OCI-LY7 (cell line): ENCODE results near the gene CAMK2B. TPM values are rescaled to one million over a fixed set of nuclear protein-coding genes. Genes with fewer than 3 reads are reported as not detected.
"Not testable (repeated sequence)": the region's sequence is repeated elsewhere in the genome, so short reads cannot be mapped to it uniquely, and the experiment has no call there.

Experiments
- BruUV-seq: library from RNA; stranded (reverse); fragments of 400-500 nt; replicated peaks from 2 replicates; lab custom pipeline; 2021; lab: Mats Ljungman, UMichigan
- CTCF ChIA-PET: fragments of 300-600 bp; sonication (Branson Sonifier 250); formaldehyde crosslinking; loops from one replicate; lab custom pipeline; 2022; ENCODE audit warnings: antibody characterized with exemption; ENCODE audit not compliant: unreplicated experiment; lab: Charles Lee
- POLR2A ChIA-PET: fragments of 300-600 bp; sonication (Branson Sonifier 250); formaldehyde crosslinking; loops from one replicate; lab custom pipeline; 2022; ENCODE audit warnings: antibody characterized with exemption; lab: Charles Lee
- DNase-seq: peaks from one replicate; pipeline ENCODE4 v3.0.0-alpha.2; 2015; ENCODE audit warnings: low spot score
- H2AFZ ChIP-seq: fragments of 200-600 bp; sonication (generic), shearing (Covaris generic); 2 replicates; pipeline ENCODE4 v1.6.1; 2014; ENCODE audit warnings: mild to moderate bottlenecking, antibody characterized with exemption, low read length, moderate library complexity
- H3K27ac ChIP-seq: fragments of 200-600 bp; sonication (generic); 2 replicates; pipeline ENCODE4 v1.5.1; 2014; ENCODE audit warnings: mixed run types, low read depth, mild to moderate bottlenecking, moderate library complexity, low read length, inconsistent platforms; ENCODE audit not compliant: poor library complexity, severe bottlenecking
- H3K36me3 ChIP-seq: fragments of 200-600 bp; sonication (generic); 2 replicates; pipeline ENCODE4 v1.6.1; 2014; ENCODE audit warnings: mild to moderate bottlenecking, antibody characterized with exemption, low read length, moderate library complexity, mixed read lengths; ENCODE audit not compliant: insufficient read depth
- H3K4me1 ChIP-seq: fragments of 200-600 bp; sonication (generic); 2 replicates; pipeline ENCODE4 v1.5.1; 2014; ENCODE audit warnings: mild to moderate bottlenecking, low read length; ENCODE audit not compliant: insufficient read depth, poor library complexity, severe bottlenecking
- H3K4me2 ChIP-seq: fragments of 200-600 bp; sonication (generic); 2 replicates; pipeline ENCODE4 v1.6.1; 2014; ENCODE audit warnings: mild to moderate bottlenecking, low read length
- H3K4me3 ChIP-seq: fragments of 200-600 bp; sonication (generic); 2 replicates; pipeline ENCODE4 v1.5.1; 2014; ENCODE audit warnings: mild to moderate bottlenecking, low read depth, low read length; ENCODE audit not compliant: poor library complexity, severe bottlenecking
- H3K79me2 ChIP-seq: fragments of 200-600 bp; sonication (generic); 2 replicates; pipeline ENCODE4 v1.6.1; 2016; ENCODE audit warnings: low read depth, mild to moderate bottlenecking, low read length, moderate library complexity, mixed read lengths; ENCODE audit not compliant: insufficient read depth
- H3K9me2 ChIP-seq: fragments of 200-600 bp; sonication (generic); 2 replicates; pipeline ENCODE4 v1.6.1; 2016; ENCODE audit warnings: mild to moderate bottlenecking, low read length, mixed read lengths; ENCODE audit not compliant: insufficient read depth
- H3K9me3 ChIP-seq: fragments of 200-600 bp; sonication (generic); 2 replicates; pipeline ENCODE4 v1.6.1; 2014; ENCODE audit warnings: mild to moderate bottlenecking, mixed run types, low read length, mixed read lengths
- H4K20me1 ChIP-seq: fragments of 200-600 bp; sonication (generic); 2 replicates; pipeline ENCODE4 v1.6.1; 2014; ENCODE audit warnings: mild to moderate bottlenecking, antibody characterized with exemption, low read length, moderate library complexity, mixed read lengths; ENCODE audit not compliant: insufficient read depth
- CTCF ChIP-seq: fragments of 200-600 bp; sonication (generic); conservative IDR thresholded peaks from 2 replicates; pipeline ENCODE4 v1.5.1; 2014; ENCODE audit warnings: mild to moderate bottlenecking, antibody characterized with exemption, low read length, moderate library complexity, mixed read lengths
- EZH2phosphoT487 ChIP-seq: fragments of 200-600 bp; sonication (generic); IDR thresholded peaks from 2 replicates; pipeline ENCODE4 v1.6.1; 2018; ENCODE audit warnings: low read depth, borderline replicate concordance, mild to moderate bottlenecking, mixed run types, antibody characterized with exemption, low read length, moderate library complexity, mixed read lengths
- intact Hi-C: fragments of 100-400 bp; cut with micrococcal nuclease; formaldehyde crosslinking; loops from one replicate; pipeline ENCODE4 v1.10.0; 2022; ENCODE audit not compliant: unreplicated experiment
- total RNA-seq, 2 experiments: library from RNA; depleted of rRNA in 1 of 2; stranded (reverse); fragments of >200 nt in 1 of 2; shearing (Covaris generic) in 1 of 2; gene quantifications; 2 replicates each; pipeline ENCODE4 v1.2.3, GENCODE V29; 2014 to 2022

Gene CAMK2B
- total RNA-seq, 2 experiments from 2014 or later: 0.66 to 1.1 TPM

GRCh38 chr7:44176486-44176885 lies 148.9 kb downstream of the CAMK2B start:
- CTCF ChIA-PET: no interaction called here
- intact Hi-C loops: no loop called here
- H3K4me1 ChIP-seq: no peaks in the 10 kb centered on the region

GRCh38 chr7:44175730-44176129 lies 149.7 kb downstream of the CAMK2B start:
- BruUV-seq: no TSS peak
- DNase-seq: no peak
- TF ChIP-seq EZH2phosphoT487 (no peak), CTCF (no peak)
- intact Hi-C loops: no loop called here
- ChIA-PET CTCF (no interaction called here), POLR2A (no interaction called here)
- Histone ChIP-seq H2AFZ (no peak overlapping the region), H3K79me2 (no peaks in the 10 kb centered on the region), H4K20me1 (no peaks in the 10 kb centered on the region), H3K4me3 (no peak overlapping the region), H3K27ac (no peak overlapping the region), H3K36me3 (no peaks in the 10 kb centered on the region), H3K4me1 (no peaks in the 10 kb centered on the region), H3K4me2 (no peak overlapping the region), H3K9me2 (no peaks in the 10 kb centered on the region), H3K9me3 (no peaks in the 10 kb centered on the region)

More at GRCh38 chr7:44176486-44176885, 148.9 kb downstream of the CAMK2B start:
- no peak overlapping the region for H3K4me3 ChIP-seq
- no peak for DNase-seq
- no peaks in the 10 kb centered on the region for H3K79me2 ChIP-seq
- no peak overlapping the region for H2AFZ ChIP-seq
- no peak overlapping the region for H3K4me2 ChIP-seq
- no peaks in the 10 kb centered on the region for H3K9me3 ChIP-seq
- POLR2A ChIA-PET: no interaction called here
- no peaks in the 10 kb centered on the region for H4K20me1 ChIP-seq
- TF ChIP-seq EZH2phosphoT487: no peak
- no peak for TF ChIP-seq CTCF
- BruUV-seq: no TSS peak
- no peak overlapping the region for H3K27ac ChIP-seq
- H3K9me2 ChIP-seq: no peaks in the 10 kb centered on the region
- no peaks in the 10 kb centered on the region for H3K36me3 ChIP-seq

- H3K9me2 ChIP-seq, BruUV-seq, H4K20me1 ChIP-seq, CTCF ChIA-PET, intact Hi-C loops, H3K4me2 ChIP-seq, H3K36me3 ChIP-seq, DNase-seq, H3K4me3 ChIP-seq, H3K9me3 ChIP-seq, POLR2A ChIA-PET, H3K79me2 ChIP-seq, H3K27ac ChIP-seq, H2AFZ ChIP-seq, H3K4me1 ChIP-seq: not testable (repeated sequence)
These were observed 150.8 kb downstream of the CAMK2B start for GRCh38 chr7:44174694-44174948.
